Kasumi-1 (cell line): Measurements from ENCODE around the gene GRIK4.

Experiments used
- DNase-seq, 2 experiments: peaks; one replicate each; lab custom pipeline; 2025; lab: John Stamatoyannopoulos, UW

GRIK4 gene

DNA sequence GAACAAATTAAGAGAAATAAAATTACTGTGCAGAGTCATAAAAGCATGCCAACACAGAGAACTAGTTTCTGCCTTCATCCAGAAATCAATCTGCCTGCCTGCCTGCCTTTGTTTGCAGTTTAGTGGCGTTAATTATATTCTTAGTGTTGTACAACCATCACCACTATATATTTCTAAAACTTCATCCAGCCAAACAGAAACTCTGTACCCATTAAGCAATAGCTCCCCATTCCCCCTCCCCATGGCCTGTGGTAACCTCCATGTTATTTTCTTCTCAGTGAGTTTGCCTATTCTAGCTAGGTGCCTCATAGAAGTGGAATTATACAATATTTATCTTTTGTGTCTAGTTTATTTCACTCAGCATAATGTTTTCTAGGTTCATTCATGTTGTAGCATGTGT lies 329.1 kb downstream of the GRIK4 start:
- DNase-seq, result no peak

DNA sequence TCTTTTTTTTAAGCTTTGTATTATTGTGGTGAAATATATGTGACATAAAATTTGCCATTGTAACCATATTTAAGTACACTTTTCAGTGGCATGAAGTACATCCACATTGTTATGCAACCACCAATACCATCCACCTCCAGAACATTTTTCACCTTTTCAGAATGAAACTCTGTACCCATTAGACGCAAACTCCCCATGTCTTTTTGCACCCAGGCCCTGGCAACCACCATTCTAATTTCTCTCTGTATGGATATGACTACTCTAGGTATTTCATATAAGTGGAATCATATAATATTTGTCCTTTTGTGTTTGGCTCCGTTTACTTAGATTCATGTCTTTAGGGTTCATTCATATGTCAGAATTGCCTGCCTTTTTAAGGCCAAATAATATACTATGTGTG lies 329.5 kb downstream of the GRIK4 start:
- DNase-seq, result no peak

DNA sequence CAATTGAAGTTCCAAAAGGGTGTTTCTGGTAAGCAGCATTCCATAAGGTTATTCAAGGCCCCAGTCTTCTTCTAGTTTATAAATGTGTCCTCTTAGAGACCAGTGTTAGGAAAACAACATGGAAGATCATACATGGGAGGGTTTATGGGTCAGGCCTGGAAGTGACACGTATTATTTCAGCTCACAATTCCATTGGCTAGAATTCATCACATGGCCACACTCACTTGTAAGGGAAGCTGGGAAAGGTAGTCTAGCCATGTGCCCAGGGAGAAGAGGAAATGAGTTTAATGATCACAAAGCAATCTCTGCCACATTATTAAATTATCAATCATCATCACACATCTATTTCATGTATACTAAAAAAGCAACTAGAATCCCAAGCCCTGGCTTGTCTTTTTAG lies 330.6 kb downstream of the GRIK4 start:
- no peak for DNase-seq

DNA sequence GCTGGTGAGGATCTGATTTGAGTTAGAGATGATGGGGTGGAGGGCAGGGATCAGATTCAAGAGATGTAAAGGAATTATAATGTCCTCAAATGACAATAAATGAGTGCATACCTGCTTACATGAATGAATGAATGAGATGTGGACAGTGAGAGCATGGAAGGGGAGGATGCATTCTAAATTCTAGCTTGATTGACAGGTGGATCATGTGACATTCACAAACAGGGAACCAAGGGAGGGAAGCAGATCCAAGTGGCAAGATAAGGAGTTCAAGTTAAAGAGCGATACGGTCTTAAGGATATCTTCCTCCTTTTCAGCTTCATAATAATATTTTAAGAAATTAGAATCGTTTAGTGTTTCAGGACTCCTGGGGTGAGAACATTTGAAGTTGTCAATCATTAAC lies 341.9 kb downstream of the GRIK4 start:
- no peak for DNase-seq

DNA sequence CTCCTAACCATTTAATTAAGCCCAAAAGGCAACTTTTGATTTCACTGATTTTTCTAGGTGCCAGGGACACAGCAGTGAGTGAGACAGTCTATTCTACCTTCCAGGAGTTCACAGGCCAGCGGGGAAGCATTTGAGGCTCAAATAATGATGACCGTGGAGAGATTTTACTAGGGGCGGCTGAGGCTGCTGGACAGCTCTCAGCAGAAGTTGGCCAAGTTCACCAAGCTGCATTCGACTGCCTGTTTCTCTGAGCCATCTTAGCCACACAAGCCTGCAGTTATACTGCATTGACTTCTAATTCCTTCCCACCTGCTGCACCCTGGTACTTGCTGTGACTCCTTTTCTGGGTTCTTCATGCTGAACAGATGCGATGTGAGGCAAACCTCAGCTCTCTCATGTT lies 343.4 kb downstream of the GRIK4 start:
- no peak for DNase-seq

DNA sequence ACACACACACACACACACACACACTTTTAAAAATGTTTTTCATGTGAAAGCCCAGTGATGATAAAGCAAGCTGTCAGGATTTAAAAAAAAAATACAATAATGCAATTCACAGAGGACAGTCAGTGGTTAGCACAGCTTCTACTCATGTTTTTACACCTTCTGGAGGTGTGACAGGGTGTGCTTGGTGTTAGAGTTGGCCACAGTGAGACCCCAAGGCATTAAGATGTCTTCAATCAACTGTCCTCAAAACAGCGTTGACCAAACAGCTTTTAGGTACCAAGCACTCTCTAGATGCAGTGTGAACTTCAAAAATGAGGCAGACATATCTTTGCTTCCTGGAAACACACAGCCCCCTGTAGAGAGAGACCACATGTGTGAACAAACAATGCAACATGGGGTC lies 346.0 kb downstream of the GRIK4 start:
- DNase-seq, result no peak

DNA sequence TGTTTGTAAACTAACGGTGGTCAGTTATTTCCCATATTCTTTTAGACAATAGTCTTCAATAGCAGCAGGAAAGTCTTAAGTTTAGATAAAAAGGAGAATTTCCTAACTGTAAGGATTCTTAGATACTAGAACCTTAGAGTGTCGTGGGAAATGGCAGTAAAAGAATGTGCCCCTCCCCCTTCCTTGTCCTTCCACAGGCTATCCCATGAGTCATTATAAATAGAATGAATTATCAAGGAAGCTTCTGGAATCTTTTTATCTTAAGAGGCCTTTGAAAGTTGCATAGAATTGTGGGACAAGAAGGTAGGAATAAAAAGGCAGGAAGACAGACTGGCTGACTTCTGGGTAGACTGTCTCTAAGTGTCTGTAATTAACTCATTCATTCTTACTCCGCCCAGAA lies 347.2 kb downstream of the GRIK4 start:
- no peak for DNase-seq

DNA sequence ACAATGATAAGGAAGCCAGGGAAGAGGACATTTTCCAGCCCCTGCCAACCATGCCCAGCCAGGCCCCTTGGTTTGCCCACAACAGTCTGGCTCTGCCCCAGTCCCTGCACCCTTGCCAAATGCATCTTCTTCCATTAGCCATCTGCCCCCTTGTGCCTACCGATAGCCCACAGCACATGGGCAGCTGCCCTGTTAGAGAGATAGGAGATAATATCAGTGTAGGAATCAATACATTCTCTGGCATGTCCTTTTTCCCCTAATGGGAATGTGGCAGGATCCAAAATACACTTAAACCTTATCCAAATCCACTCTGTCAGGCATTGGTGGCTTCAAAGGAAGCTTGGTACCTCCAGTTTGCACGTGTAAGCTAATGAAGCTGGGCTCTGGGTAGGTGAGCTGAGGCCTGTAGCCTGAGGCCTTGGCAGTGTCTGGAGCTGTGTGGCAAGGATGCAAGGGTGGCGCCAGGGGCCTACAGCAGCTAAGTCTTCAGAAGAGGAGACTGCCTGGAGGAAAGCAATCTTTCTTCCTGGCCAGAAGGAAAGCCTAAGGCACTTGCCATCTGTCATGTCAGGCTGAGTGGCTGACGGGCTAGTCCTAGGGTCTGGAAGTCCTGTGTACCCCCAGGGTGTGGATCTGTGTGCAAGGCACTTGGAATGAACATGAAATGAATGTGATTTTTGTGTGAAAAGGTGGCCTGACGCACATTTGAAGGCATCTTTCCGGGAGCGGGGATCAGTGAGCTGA lies 348.2 kb downstream of the GRIK4 start:
- DNase-seq, result no peak

DNA sequence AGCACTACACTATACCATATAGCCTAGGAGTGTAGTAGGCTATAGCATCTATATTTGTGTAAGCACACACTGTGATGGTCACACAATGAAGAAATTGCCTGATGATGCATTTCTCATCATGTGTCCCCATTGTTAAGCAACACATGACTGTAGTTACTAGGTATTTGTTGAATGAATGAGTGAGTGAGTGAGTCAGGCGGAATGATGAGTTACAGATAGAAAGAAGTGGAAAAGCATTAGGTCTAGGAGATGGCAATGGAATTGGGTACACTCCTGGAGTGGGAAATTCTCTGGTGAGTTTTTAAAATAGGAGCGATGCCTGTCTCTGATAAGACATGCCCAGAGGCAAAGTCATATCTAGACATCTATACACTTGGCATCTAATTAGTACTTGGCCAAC lies 351.8 kb downstream of the GRIK4 start:
- DNase-seq, result no peak

DNA sequence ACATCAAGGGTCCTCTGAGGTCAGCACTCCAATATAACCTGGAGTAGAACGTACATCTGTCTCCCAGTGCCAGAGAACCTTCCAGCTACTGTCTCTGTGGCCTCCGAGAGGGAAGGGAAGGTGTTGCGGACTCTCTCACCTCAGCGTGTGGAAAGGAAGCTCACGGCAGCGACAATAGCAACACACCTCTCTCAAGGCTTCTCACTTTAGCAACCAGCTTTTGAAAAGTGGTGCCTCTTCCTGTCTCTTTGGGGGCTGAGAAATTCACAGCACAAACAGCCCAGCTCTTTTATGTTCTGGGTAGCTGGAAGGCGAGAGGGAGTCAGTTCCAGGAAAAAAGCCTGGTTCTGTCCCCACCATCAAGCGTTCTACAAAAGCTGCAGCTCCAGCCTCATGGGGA lies 355.5 kb downstream of the GRIK4 start:
- DNase-seq, result no peak

DNA sequence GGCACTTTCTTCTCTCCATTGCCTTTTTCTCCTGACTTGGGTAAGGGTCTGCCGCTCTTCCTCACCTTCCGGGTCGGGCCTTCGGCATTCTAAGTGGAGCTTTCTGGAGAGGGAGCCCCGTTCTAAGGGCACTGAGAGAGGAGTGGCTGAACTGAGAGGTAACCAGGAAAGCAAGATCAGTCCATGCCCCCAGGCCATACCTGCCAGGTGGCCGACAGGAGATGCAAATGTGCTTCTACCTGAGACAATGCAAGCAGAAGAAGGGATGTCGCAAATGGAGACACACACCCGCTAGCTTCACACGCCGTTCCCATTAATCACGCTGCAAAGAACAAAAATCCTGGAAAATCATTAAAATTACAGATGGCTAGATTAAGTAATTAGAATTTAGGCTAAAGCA lies 356.0 kb downstream of the GRIK4 start:
- no peak for DNase-seq

DNA sequence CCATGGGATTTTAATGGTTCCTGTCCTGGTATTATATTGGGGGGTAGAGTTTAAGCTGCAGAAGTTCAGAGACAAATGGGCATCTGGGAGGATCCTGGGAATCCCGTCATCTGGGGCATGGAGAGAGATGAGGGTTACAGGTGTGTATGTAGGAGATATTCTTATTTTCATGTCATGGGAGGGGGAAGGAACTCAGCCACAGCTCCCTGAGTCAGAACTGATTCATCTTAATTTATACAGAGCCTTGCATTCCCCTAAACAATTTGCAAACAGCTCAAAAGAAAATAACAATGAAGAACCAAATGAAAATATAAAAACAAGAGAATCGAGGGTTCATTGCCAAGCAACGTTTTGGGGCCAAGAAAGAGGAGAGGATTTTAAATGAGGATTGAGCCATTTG lies 356.4 kb downstream of the GRIK4 start:
- no peak for DNase-seq

DNA sequence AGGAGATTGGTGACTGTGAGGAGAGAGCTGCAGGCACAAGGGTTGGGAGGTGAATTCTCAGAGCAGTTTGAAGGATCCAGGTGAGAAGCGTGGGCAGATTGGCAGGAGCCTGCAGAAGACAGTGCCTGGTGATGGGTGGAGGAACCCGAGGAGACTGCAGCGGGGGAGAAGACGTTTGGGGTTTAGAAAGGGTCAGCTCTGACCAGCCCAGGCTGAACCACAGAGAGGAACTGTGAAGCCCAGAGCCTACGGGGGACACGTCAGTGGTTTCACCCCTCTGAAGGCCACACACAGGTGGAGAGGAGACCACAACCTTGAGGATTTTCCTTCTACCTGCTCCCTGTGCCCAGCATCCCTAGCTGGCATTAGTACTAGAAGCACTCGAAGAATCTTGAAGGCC lies 357.5 kb downstream of the GRIK4 start:
- no peak for DNase-seq

DNA sequence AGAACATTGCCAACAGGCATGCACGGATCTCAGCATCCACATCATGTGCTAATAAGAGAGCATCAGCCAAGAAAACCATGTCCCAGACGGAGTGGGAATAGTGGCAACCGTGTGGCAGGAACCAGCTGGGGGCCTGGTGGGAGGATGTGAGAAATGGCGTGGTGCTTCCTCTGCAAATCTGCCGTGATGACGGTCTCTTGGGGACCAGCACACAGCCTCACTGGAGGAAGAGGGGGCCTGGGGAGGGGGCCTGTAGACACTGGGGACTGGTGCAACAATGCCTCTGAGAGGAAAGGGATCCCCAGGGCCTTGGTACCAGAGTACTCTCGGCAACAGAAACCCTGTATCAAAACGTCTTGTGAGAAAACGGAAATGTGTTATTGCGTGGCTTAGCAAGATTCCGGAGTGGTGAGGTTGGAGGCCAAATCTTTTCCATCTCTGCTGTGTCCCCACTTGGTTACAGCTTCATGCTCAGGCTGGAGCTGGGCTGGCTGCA lies 358.0 kb downstream of the GRIK4 start:
- DNase-seq, result no peak

DNA sequence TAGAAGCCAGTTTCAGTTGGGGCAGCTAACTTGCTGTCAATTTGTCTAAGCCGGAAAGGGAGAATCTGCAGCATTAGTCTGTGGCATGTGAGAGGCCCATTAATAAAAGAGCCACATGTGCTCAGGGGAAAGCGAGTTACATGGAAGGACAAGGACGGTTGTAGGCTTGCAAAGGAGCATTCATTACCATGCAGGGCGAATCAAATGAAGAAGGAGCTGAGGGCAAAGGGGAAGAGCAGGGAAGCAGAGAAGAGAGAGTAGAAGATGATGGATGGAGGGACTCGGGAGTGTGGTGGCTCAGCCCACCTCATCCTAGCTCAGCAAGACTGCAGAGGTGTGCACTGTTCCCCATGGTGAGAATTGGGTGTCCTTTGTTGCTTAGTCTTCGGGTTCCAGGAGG lies 359.6 kb downstream of the GRIK4 start:
- DNase-seq, result no peak

DNA sequence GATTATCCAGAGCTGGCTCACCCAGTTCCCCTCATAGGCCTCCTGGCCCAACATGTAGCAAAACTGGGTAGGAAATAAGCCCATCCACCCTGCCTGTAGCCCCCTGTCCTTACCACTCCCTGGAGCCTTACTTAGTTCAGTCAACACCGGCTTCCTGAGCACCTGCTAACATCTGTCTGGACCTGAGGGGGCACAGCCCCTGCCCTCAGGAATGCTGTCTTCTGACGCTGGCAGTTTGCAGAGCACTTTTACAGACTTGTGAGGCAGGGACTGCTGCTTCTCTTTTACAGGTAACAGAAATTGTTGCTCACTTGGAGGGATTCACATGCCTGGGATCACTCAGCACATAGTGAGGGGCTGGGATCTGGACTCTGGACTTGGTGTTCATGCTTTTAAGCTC lies 360.4 kb downstream of the GRIK4 start:
- DNase-seq, result no peak

DNA sequence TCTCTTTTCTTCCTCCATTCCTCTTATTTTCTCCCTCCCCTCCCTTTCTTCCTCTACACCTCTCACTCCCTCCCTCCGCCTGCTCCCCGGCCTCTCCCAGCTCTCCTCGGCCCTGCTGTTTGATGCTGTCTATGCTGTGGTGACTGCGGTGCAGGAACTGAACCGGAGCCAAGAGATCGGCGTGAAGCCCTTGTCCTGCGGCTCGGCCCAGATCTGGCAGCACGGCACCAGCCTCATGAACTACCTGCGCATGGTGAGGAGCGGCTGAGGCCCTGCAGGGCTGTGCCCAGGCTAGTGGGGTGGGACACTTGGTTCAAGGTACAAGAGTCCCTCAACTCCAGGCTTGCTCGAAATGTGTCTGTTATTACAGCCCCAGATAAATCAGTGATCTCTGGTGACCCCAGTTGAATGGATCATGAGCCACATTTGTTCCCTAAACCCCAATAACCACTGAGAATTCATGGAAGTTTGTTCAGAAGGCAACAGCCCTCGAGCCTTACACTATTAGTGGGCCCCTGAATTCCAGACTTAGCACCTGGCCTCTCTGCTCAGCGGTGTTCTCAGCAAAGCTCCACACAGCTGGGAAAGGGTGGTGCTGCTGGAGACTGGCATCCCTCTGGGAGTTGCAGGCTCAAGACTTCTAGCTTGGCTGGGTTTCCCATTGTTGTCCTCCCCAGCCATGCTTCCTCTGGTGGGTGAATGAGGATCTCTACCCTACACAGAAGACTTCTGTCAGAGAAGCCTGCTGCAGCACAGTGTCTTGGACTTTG lies 362.6 kb downstream of the GRIK4 start:
- no peak for DNase-seq

DNA sequence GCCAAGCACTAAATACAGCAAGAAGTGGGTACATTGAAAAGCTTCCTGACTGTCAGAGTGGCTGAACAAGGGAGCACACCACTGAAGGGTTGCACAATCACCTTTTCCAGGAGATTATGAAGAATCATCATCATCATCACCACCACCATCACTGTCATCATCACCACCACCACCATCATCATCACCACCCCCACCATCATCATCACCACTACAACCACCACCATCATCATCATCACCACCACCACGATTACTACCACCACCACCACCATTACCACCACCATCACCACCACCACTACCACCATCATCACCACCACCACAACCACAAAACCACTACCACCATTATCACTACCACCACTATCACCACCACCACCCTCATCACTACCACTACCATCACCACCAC lies 364.4 kb downstream of the GRIK4 start:
- no peak for DNase-seq

DNA sequence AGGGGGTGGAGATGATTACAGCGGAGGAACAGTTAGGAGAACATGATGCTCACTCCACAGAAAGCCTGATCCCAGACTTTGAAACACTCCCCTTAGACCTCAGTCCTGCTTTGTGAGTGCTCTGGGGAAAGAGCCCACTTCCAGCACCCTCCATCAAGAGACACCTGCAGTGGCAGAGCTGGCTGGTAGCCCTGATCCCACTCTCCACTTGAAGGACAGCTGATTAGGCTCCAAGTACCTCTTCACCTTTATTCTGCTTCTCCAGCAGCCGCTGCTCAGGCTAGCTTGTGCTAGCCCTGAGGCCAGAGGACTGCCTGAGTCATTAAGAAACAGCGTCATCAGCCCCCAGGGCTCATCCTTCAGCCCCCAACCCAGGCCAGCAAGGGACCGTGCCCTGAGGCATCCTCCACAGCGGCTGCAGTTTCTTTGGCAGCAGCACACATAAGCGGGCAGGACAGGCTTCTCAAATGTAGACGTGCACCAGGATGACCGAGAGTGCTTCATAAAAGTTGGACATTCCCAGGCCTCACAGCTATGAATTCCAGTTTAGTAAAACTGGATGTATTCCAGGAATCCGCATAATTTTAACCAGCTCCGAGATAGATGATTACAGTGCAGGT lies 366.3 kb downstream of the GRIK4 start:
- no peak for DNase-seq

DNA sequence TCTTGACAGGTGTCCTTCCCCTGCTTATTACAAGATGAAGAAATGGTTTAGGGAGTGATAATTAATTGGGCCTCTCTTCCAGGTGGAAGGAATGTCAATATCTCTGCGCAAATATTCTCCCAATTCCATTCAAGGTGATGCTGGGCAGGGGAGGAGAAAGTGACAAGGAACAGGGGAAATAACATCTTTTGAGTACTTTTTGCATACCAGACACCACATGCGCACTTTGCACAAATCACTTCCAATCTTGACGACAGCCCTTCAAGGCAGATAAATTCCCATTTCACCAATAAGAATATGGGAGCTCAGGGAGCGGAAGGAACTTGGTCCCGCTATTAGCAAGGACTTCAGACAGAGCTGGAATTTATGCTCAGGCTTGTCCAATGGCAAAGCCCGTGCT lies 367.2 kb downstream of the GRIK4 start:
- no peak for DNase-seq

DNA sequence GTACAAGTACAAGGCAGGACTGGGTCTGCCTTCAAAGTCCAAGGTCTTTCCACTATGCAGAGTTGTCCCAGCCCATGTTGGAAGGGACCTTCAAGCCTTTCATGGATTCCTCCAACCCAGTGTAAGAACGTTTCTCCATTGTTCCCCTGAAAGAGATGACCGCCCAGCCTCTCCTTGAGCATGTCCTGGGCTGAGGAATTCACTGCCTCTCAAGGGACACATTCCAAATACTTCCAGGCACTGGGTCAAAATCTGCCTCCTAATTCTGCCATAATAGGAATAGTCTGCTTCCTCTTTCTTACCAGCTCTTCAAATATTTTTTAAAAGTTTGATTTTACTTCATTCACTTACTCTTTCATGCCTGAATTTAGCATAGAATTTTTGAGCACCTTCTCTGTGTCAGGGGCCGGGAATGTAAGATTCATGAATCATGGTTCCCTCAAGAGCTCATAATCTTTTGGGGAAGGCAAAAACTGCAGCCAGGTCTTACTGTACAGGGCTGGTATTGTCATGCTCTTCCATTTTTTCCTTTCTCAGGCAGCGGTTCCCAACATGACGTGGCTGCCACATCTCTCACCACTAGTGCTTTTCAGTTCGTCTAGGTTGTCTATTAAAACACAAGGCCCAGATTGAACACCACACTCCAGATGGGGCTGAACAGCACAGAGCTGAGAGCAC lies 369.1 kb downstream of the GRIK4 start:
- DNase-seq, result no peak

DNA sequence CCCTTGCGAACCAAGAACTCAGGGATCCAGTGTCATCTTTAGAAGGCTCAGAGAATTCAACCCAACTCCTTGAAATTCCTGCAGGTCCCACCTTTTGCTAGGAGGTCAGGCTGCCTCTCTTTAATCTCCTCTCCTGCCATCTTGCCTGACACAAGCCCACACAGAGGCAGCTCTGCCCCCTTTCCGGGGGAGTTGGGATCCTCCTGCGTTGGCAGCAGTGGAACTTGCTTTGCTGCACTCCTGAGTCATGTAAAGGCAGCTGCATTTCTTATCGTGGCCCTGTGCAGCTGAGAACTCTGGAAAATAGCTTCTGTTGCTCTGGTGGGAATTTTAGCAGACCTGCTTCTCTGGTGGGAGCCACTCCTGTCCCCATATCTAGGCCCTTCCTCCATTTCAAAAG lies 370.0 kb downstream of the GRIK4 start:
- DNase-seq, result no peak

DNA sequence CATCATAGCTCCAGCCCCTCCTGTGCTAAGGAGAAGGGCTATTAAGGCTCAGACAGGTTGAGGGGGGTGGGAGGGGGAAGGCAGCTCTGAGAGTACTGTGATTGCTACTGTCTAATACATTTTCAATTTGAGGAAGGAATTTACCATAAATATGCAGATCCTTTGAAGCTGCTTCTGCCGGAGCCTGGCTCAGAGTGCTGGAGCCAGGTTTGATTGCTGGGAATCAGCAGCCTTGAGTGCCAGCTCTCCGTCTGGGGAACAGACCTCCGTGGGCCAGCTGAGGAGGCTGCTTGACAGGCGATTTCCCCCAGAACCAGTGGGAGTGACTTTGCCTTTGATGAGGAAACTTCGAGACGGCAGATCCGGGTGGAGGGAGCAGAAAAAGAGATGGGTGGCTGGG lies 370.6 kb downstream of the GRIK4 start:
- no peak for DNase-seq
